Measurements from ENCODE around the gene ACP3.

ACP3 gene

DNA sequence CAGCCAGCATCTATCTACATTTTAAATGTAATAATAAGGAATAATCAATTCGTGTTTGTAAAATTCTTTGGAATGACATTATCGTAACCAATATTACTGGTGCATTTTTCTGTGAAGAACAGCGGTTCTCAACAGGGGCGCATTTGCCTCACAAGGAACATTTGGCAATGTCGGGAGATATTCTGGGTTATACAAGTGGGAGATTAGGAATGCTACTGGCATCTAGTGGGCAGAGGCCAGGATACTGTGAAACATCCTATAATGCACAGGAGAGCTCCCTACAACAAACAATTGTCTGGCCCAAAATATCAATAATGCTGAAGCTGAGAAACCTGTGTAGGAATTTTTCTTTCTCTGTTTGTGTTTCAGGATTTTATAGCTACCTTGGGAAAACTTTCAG lies 25.0 kb downstream of the ACP3 start:
- H3K4me3 Mint-ChIP-seq, result no peak overlapping the region
- TF ChIP-seq, protein P1, sequence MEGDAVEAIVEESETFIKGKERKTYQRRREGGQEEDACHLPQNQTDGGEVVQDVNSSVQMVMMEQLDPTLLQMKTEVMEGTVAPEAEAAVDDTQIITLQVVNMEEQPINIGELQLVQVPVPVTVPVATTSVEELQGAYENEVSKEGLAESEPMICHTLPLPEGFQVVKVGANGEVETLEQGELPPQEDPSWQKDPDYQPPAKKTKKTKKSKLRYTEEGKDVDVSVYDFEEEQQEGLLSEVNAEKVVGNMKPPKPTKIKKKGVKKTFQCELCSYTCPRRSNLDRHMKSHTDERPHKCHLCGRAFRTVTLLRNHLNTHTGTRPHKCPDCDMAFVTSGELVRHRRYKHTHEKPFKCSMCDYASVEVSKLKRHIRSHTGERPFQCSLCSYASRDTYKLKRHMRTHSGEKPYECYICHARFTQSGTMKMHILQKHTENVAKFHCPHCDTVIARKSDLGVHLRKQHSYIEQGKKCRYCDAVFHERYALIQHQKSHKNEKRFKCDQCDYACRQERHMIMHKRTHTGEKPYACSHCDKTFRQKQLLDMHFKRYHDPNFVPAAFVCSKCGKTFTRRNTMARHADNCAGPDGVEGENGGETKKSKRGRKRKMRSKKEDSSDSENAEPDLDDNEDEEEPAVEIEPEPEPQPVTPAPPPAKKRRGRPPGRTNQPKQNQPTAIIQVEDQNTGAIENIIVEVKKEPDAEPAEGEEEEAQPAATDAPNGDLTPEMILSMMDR (IDR thresholded peaks at IDR 0.05; ENCODE audit: unreplicated experiment in 3 of 3), result no peak
- H3K4me1 Mint-ChIP-seq, result peaks cover 12% of the 10 kb centered on the region
- no peaks in the 10 kb centered on the region for H3K36me3 Mint-ChIP-seq (ENCODE audit: low read depth)
- H3K9me3 Mint-ChIP-seq, result no peaks in the 10 kb centered on the region
- H3K27me3 Mint-ChIP-seq (ENCODE audit: low read depth), result no peaks in the 10 kb centered on the region
- no peak overlapping the region for H3K27ac Mint-ChIP-seq

DNA sequence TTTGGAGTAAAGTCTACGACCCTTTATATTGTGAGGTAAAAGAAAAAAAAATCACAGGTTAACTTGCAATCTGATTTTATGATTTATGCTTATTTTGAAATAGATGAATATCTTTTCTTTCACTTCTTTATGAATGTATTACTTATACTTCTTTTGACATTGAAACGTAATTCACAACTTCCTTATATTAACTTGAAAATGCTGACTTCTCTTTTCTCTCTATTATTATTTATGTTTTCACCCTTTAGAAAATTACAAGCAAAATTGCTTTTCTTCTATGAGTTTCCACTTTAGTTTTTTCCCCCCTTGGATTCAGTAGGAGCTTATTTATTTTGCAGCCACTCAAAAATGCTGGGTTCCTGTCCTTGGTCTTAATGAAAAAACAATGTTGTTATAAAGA lies 25.4 kb downstream of the ACP3 start:
- no peaks in the 10 kb centered on the region for H3K27me3 Mint-ChIP-seq (ENCODE audit: low read depth)
- no peaks in the 10 kb centered on the region for H3K36me3 Mint-ChIP-seq (ENCODE audit: low read depth)
- H3K27ac Mint-ChIP-seq, result no peak overlapping the region
- TF ChIP-seq, protein P1 (IDR thresholded peaks at IDR 0.05; ENCODE audit: unreplicated experiment in 3 of 3), result no peak
- peaks cover 12% of the 10 kb centered on the region for H3K4me1 Mint-ChIP-seq
- H3K4me3 Mint-ChIP-seq, result no peak overlapping the region
- no peaks in the 10 kb centered on the region for H3K9me3 Mint-ChIP-seq

DNA sequence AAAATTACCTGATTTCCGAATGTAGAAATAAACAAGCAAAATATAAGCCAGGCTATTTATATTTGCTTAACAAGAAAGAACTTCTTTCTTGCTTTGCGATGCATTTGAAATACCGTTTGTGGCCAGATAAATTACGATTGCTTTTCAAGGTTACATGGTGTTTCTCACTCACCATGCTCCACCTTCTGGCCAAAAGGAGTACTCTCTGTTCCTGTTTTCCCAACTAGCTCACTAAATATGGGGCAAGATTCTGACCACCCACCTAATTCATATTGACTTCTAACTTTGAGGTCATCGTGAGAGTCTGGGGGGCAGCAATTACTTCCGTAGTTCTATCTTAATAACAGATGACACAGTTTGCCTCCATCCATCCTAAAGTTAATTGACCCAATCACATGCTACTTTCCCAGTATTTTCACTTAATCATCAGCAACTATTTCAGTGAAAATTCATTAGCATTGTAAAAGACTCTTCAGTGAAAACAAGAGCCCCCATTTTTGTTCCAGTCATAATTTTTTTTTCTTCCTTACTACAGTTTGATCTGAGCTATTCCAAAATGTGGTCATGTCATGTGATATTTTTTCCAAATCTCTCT lies 25.9 kb downstream of the ACP3 start:
- Mint-ChIP-seq H3K4me1 (peaks cover 12% of the 10 kb centered on the region), H3K27me3 (ENCODE audit: low read depth) (no peaks in the 10 kb centered on the region), H3K27ac (no peak overlapping the region), H3K4me3 (no peak overlapping the region), H3K36me3 (ENCODE audit: low read depth) (no peaks in the 10 kb centered on the region), H3K9me3 (no peaks in the 10 kb centered on the region)
- TF ChIP-seq, protein P1 (IDR thresholded peaks at IDR 0.05; ENCODE audit: unreplicated experiment in 3 of 3), result peak; percentile 77 to 88 (median 85)

DNA sequence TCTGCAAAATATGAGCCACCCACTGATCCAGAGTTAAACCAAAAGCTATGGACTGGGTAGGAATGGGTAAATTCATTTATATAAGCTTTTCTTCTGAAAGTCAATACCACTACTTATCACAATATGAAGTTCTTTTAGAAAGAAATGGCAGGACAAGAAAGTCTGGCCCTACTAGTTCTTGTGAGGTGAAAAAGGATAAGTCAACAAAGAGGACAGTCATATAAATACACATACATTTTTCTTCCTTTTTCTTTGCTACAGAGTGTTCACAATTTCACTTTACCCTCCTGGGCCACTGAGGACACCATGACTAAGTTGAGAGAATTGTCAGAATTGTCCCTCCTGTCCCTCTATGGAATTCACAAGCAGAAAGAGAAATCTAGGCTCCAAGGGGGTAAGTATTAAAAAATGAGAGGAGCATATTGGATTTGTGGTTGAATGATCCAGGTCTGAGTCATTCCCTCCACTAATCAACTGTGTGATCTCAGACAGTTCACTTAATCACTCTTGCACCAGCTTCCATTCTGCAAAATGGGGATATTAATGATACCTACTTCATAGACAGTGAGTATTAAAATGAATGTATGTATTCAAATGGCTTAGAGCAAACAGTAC lies 27.6 kb downstream of the ACP3 start:
- no peaks in the 10 kb centered on the region for H3K36me3 Mint-ChIP-seq (ENCODE audit: low read depth)
- TF ChIP-seq, protein P1 (IDR thresholded peaks at IDR 0.05; ENCODE audit: unreplicated experiment in 3 of 3), result no peak
- no peak overlapping the region for H3K4me3 Mint-ChIP-seq

DNA sequence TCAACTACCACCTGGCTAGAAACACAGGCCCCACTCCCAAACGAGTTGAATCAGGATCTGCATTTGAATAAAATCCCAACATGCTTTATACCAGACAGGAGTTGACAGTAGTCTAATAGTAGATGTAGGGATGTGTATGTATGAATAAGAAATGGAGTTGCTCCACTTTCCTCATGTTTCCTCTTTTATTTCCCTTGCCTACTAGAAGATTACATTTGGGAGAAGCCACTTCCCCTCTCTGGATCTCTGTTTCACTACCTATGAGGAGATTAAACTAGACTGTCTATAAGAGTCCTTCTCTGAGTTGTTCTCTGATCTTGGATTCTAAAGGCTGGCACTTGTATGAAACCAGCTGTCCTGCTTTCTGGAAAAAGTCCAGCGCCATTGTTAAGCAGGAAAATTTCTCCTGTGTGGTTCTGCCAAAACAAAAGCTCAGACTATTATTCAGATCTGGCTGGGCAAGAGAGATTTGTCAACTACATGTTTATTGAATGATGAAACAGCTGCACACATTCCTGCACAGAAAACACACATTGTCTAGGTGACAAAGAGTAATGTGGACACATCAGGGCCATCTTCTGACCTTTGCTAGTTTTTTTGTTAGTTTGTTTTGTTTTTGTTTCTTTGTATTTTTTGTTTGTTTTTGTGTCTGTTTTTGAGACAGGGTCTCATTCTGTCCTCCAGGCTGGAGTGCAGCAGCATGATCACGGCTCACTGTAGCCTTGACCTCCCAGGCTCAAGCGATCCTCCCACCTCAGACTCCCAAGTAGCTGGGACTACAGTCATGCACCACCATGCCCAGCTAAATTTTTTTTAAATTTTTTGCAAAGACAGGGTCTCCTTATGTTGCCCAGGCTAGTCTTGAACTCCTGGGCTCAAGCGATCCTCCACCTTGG lies 29.9 kb downstream of the ACP3 start:
- Mint-ChIP-seq H3K4me1 (peaks cover 9% of the 10 kb centered on the region), H3K9me3 (no peaks in the 10 kb centered on the region), H3K4me3 (no peak overlapping the region), H3K36me3 (ENCODE audit: low read depth) (no peaks in the 10 kb centered on the region), H3K27ac (peak overlapping the region in 1 of 3 experiments; percentile 17), H3K27me3 (ENCODE audit: low read depth) (no peaks in the 10 kb centered on the region)
- TF ChIP-seq, protein P1 (IDR thresholded peaks at IDR 0.05; ENCODE audit: unreplicated experiment in 3 of 3), result no peak

More for the DNA sequence above, 27.6 kb downstream of the ACP3 start:
- Mint-ChIP-seq H3K9me3 (no peaks in the 10 kb centered on the region), H3K4me1 (peaks cover 12% of the 10 kb centered on the region), H3K27ac (no peak overlapping the region), H3K27me3 (ENCODE audit: low read depth) (no peaks in the 10 kb centered on the region)

Measured in nephron (organoid).